Lower leg skin (tissue), 3 donors: ENCODE data around the gene PRDM16.

Experiments used
- CTCF ChIP-seq, 3 donors: fragments of 450-650 bp; IDR thresholded peaks; one replicate each; pipeline ENCODE4 v1.5.1; 2016; ENCODE audit warnings: antibody characterized with exemption in 3 of 3, mild to moderate bottlenecking in 3 of 3, moderate library complexity in 2 of 3
- POLR2A ChIP-seq, 2 donors: fragments of 450-650 bp; IDR thresholded peaks; one replicate each; pipeline ENCODE4 v1.6.1; 2016 to 2017; ENCODE audit warnings: antibody characterized with exemption in 2 of 2, mild to moderate bottlenecking in 1 of 2, moderate library complexity in 1 of 2

DNA sequence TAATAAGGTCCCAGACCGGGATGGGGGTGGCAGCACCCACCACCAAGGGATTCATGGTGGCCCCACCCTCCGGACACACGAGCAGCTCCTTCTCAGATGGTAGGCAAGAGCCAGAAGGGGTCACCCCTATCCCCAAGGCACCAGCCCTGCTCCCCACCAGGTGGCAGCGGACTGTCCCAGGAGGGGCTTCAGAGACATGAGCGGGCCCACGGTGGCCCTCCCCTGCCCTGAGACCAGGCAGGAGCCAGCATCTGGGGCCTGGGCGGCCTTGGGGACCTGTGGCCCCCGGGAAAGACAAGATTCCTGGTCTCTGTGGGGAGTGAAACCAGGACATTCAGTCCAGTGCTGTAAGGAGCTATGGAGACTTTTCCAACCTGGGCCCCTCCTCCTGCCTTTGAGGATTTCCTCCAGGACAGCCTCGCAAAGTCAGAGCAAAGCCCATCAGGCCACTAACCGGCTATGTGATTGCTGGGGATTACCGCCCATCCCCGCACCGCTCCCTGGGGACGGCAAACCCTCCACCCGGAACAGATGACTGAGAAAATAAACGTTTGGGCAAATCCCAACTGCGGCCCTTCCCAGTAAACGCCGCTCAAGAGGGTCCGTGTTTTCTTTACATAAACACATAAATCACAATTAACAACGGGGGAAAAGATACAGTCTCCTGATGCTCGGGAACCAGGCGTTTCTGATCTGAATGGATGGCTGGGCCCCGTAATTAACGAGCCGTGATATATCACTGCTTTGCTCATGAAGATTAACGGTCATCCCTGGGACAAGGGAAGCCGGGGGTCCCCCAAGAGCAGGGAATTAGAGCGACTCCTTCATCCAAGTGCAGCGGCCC lies 334.6 kb downstream of the PRDM16 start:
- no peak for TF ChIP-seq CTCF (IDR thresholded peaks at IDR 0.05)
- no peak for TF ChIP-seq POLR2A (IDR thresholded peaks at IDR 0.05)
